NCI-H1436 treated with DMSO at 0.1 percent for 48 hours (cell line): ENCODE measurements around the gene SH3RF2.
"Not testable (repeated sequence)": the region's sequence is repeated elsewhere in the genome, so short reads cannot be mapped to it uniquely, and the experiment has no call there.

ENCODE experiments used
- DNase-seq: peaks from one replicate; lab custom pipeline; 2025; lab: John Stamatoyannopoulos, UW

The SH3RF2 gene

GRCh38 chr5:146084376-146084775 lies 148.0 kb downstream of the SH3RF2 start:
- no peak for DNase-seq

DNA sequence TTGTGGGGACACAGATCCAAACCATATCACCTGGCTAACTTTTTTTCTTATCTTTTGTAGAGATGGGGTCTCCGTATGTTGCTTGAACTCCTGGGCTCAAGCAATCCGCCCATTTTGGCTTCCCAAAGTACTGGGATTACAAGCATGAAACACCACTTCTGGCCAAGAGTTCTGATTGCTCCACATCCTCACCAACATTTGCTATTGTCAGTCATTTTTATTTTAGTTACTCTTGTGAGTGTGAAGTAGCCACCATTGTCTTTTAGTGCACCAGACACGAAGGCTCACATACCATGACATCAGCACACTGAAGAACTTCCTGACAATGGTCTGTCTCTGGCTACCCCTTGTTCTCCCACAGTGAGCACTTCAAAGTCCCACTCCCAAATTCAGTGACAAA lies 151.7 kb downstream of the SH3RF2 start:
- DNase-seq, result no peak

- DNase-seq, result no peak
Observed at GRCh38 chr5:146089287-146089686, 152.9 kb downstream of the SH3RF2 start.

DNA sequence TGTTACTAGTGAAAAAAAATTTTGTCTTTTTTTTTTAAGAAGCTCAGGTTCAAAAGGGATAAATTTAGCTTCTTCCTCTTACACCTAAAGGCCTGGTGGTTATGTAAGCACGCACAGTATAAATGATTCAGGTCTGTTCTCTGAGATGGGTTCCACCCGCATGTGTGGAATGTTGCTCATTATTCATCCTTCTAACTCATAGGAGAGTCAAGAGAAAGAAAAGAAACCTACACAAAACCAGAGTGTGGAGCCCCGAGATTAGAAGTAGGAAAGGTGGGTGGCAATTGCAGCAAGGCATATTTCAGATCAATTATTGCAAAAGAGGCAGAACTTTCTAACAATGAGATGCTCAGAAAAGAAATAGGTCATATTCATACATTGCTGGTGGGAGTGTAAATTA lies 155.5 kb downstream of the SH3RF2 start:
- DNase-seq, result no peak

- no peak for DNase-seq
Observed at GRCh38 chr5:146098047-146098446, 161.7 kb downstream of the SH3RF2 start.

DNA sequence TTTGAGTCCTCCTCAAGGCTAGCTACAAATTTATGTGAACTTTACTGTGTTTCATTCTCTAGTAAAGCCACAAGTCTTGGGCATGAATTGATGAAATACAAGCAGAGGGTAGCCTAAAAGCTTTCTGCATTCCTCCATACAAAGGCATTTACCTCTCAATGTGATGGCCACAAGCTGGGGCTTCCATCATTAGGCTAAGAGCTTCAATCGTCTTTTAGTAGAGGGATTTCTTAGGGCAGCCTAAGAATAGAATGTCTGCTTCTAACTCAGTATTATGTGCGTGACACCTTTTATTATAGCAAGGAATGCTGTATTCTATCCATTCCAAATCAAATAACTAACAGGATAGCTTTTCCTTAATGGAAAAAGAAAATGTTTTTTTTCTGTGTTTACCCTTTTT lies 165.3 kb downstream of the SH3RF2 start:
- DNase-seq, result no peak

GRCh38 chr5:146103594-146103993 lies 167.2 kb downstream of the SH3RF2 start:
- DNase-seq, result no peak

- no peak for DNase-seq
Observed at GRCh38 chr5:146105477-146105876, 169.1 kb downstream of the SH3RF2 start, which contains the start of gene PLAC8L1. TSS of gene PLAC8L1 (minus strand) at chr5:146105577. CDS start at chr5:146104311, 1,266 bp downstream.

- DNase-seq, result no peak
Observed at GRCh38 chr5:146107901-146108300, 171.5 kb downstream of the SH3RF2 start.

DNA sequence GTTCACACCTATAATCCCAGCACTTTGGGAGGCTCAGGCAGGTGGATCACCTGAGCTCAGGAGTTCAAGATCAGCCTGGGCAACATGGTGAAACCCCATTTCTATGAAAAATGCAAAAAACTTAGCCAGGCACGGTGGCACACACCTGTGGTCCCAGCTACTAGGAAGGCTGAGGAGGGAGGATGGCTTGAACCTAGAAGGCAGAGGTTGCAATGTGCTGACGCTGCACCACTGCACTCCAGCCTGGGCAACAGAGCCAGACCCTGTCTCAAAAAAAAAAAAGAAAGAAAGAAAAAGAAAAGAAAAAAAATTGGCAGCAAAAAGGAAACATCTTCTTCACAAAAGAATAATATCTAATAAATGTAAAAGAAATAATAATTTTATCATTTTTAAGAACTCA lies 172.5 kb downstream of the SH3RF2 start:
- DNase-seq, result not testable (repeated sequence)

GRCh38 chr5:146109379-146109778 lies 173.0 kb downstream of the SH3RF2 start:
- no peak for DNase-seq

DNA sequence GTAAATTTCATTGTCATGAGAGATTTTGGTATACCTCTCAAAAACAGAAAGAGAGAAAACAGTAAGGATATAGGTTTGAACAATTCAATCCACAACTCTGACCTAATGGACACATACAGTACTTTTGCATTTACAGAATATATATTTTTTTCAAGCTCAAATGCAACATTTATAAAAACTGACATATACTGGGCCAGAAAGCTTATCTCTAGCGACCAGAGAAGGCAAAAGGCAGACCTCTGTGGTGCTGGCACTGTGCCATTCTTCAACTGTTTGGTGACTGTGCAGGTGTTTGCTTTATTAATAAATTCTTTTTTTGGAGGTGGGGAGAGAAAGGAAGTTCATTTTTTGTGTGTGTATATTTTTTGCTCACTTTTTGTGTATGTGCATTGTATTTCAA lies 175.0 kb downstream of the SH3RF2 start:
- DNase-seq, result no peak

GRCh38 chr5:146112476-146112875 lies 176.1 kb downstream of the SH3RF2 start:
- DNase-seq, result no peak
